Measurements from ENCODE around the gene DCAF12. TPM values are rescaled to one million over a fixed set of nuclear protein-coding genes. Genes with fewer than 3 reads are reported as not detected.

DCAF12 gene
- total and polyA plus RNA-seq, 2 of the 13 experiments (the other 11 are each of a cell fraction or from before 2014, with no cell fraction given) = 26.8 to 37.4 TPM

DNA sequence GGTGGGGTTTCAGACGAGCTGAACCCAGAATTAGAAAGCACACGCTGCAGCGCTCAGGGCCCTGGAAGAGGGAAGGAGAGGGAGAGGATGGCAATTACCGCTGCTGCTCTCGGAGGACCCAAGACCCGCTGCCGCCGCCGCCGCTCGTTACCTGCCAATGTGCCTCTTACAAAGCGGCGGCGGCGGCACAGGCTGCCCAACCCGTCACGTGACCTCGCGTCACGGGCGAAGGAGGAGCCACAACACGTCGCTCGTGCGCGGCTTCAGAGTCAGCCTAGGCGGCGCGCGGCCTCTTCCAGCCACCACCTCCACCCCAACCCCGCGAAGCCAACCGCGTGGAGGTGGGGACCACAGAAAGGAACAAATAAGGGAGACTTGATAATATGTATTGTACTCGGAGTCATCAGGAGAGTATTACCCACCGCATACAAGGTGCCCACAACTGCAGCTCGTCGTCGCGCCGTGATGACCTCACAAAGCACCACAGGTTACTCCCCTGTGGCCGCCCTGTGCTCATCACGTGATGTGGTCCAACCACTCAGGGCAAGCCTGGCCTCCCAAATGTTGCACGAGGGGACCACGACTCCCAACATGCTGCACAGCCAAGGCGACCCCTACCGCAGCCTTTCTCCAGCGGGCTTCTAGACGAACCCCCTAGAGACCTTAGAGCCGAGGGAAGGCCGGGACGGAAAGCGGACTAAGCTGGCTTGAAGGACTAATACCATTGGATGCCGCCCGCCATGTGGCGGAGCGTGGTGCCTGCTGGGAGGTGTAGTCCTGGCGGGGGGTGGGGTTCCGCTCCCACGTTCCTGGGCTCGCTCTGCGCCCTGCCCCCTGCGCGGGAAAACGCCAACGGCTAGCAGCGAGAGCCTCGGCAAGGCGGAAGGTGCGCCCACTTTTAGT is 77.5 kb downstream of the DCAF12 start, which contains the start of gene UBAP2 (continued):
- TF ChIP-seq ZNF546 (CRISPR knock-in tag; conservative IDR thresholded peaks at IDR 0.05) = peak; percentile 73; the same call in 1 of the 2 replicates
- peak; percentile 92 for TF ChIP-seq BHLHE40 (IDR thresholded peaks at IDR 0.05; ENCODE audit: low read length)
- TF ChIP-seq, protein P1, sequence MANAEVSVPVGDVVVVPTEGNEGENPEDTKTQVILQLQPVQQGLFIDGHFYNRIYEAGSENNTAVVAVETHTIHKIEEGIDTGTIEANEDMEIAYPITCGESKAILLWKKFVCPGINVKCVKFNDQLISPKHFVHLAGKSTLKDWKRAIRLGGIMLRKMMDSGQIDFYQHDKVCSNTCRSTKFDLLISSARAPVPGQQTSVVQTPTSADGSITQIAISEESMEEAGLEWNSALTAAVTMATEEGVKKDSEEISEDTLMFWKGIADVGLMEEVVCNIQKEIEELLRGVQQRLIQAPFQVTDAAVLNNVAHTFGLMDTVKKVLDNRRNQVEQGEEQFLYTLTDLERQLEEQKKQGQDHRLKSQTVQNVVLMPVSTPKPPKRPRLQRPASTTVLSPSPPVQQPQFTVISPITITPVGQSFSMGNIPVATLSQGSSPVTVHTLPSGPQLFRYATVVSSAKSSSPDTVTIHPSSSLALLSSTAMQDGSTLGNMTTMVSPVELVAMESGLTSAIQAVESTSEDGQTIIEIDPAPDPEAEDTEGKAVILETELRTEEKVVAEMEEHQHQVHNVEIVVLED (CRISPR knock-in tag; IDR thresholded peaks at IDR 0.05; ENCODE audit: borderline replicate concordance) = peak; percentile 90
- peak; percentile 84 for TF ChIP-seq YEATS4 (CRISPR knock-in tag; IDR thresholded peaks at IDR 0.05; ENCODE audit: borderline replicate concordance)
- TF ChIP-seq PAWR (CRISPR knock-in tag; IDR thresholded peaks at IDR 0.05; ENCODE audit: borderline replicate concordance) = no peak
- TF ChIP-seq RCOR2 (CRISPR knock-in tag; IDR thresholded peaks at IDR 0.05) = peak; percentile 39; the same call in 1 of the 2 replicates
- TF ChIP-seq ZNF343 (CRISPR knock-in tag; IDR thresholded peaks at IDR 0.05) = no peak; the same call in none of the 2 replicates
- TF ChIP-seq THYN1 (CRISPR knock-in tag; IDR thresholded peaks at IDR 0.05; ENCODE audit: borderline replicate concordance, low read depth) = no peak
- TF ChIP-seq ZNF431 (CRISPR knock-in tag; IDR thresholded peaks at IDR 0.05; ENCODE audit: borderline replicate concordance, low read depth) = peak; percentile 66; the same call in 1 of the 2 replicates
- TF ChIP-seq ZNF816 (CRISPR knock-in tag; IDR thresholded peaks at IDR 0.05; ENCODE audit: borderline replicate concordance) = 0 out of 2 replicates have a peak, but pooled peaks have one; percentile 38
- 0 out of 2 replicates have a peak, but pooled peaks have one; percentile 58 for TF ChIP-seq ZNF777 (CRISPR knock-in tag; IDR thresholded peaks at IDR 0.05)
- TF ChIP-seq, protein P2, sequence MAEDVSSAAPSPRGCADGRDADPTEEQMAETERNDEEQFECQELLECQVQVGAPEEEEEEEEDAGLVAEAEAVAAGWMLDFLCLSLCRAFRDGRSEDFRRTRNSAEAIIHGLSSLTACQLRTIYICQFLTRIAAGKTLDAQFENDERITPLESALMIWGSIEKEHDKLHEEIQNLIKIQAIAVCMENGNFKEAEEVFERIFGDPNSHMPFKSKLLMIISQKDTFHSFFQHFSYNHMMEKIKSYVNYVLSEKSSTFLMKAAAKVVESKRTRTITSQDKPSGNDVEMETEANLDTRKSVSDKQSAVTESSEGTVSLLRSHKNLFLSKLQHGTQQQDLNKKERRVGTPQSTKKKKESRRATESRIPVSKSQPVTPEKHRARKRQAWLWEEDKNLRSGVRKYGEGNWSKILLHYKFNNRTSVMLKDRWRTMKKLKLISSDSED (CRISPR knock-in tag; IDR thresholded peaks at IDR 0.05) = no peak
- TF ChIP-seq, protein P3, sequence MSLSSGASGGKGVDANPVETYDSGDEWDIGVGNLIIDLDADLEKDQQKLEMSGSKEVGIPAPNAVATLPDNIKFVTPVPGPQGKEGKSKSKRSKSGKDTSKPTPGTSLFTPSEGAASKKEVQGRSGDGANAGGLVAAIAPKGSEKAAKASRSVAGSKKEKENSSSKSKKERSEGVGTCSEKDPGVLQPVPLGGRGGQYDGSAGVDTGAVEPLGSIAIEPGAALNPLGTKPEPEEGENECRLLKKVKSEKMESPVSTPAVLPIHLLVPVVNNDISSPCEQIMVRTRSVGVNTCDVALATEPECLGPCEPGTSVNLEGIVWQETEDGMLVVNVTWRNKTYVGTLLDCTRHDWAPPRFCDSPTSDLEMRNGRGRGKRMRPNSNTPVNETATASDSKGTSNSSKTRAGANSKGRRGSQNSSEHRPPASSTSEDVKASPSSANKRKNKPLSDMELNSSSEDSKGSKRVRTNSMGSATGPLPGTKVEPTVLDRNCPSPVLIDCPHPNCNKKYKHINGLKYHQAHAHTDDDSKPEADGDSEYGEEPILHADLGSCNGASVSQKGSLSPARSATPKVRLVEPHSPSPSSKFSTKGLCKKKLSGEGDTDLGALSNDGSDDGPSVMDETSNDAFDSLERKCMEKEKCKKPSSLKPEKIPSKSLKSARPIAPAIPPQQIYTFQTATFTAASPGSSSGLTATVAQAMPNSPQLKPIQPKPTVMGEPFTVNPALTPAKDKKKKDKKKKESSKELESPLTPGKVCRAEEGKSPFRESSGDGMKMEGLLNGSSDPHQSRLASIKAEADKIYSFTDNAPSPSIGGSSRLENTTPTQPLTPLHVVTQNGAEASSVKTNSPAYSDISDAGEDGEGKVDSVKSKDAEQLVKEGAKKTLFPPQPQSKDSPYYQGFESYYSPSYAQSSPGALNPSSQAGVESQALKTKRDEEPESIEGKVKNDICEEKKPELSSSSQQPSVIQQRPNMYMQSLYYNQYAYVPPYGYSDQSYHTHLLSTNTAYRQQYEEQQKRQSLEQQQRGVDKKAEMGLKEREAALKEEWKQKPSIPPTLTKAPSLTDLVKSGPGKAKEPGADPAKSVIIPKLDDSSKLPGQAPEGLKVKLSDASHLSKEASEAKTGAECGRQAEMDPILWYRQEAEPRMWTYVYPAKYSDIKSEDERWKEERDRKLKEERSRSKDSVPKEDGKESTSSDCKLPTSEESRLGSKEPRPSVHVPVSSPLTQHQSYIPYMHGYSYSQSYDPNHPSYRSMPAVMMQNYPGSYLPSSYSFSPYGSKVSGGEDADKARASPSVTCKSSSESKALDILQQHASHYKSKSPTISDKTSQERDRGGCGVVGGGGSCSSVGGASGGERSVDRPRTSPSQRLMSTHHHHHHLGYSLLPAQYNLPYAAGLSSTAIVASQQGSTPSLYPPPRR (CRISPR knock-in tag; IDR thresholded peaks at IDR 0.05; ENCODE audit: borderline replicate concordance) = peak; percentile 13; the same call in 1 of the 2 replicates
- TF ChIP-seq, protein P4, sequence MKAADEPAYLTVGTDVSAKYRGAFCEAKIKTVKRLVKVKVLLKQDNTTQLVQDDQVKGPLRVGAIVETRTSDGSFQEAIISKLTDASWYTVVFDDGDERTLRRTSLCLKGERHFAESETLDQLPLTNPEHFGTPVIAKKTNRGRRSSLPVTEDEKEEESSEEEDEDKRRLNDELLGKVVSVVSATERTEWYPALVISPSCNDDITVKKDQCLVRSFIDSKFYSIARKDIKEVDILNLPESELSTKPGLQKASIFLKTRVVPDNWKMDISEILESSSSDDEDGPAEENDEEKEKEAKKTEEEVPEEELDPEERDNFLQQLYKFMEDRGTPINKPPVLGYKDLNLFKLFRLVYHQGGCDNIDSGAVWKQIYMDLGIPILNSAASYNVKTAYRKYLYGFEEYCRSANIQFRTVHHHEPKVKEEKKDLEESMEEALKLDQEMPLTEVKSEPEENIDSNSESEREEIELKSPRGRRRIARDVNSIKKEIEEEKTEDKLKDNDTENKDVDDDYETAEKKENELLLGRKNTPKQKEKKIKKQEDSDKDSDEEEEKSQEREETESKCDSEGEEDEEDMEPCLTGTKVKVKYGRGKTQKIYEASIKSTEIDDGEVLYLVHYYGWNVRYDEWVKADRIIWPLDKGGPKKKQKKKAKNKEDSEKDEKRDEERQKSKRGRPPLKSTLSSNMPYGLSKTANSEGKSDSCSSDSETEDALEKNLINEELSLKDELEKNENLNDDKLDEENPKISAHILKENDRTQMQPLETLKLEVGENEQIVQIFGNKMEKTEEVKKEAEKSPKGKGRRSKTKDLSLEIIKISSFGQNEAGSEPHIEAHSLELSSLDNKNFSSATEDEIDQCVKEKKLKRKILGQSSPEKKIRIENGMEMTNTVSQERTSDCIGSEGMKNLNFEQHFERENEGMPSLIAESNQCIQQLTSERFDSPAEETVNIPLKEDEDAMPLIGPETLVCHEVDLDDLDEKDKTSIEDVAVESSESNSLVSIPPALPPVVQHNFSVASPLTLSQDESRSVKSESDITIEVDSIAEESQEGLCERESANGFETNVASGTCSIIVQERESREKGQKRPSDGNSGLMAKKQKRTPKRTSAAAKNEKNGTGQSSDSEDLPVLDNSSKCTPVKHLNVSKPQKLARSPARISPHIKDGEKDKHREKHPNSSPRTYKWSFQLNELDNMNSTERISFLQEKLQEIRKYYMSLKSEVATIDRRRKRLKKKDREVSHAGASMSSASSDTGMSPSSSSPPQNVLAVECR (CRISPR knock-in tag; IDR thresholded peaks at IDR 0.05; ENCODE audit: borderline replicate concordance) = peak; percentile 87
